GM13976 (cell line): ENCODE data around the gene OSBPL9.

Source experiments
- DNase-seq: peaks from one replicate; pipeline ENCODE4 v3.0.0; 2012; ENCODE audit warnings: low spot score
- in situ Hi-C: fragments of 300-500 bp; cut with MboI; formaldehyde crosslinking; loops from one replicate; pipeline ENCODE4 v1.12.0; 2022; ENCODE audit warnings: low sequenced_read_pairs, mixed read lengths, inconsistent platforms; ENCODE audit not compliant: unreplicated experiment
- TF ChIP-seq, protein P1 (sequence below): IDR thresholded peaks from 2 replicates; pipeline ENCODE4 v1.5.1; 2012; ENCODE audit warnings: borderline replicate concordance, mild to moderate bottlenecking; ENCODE audit not compliant: insufficient read depth; ENCODE audit errors: extremely low read depth, missing control alignments, control extremely low read depth

Gene OSBPL9

DNA sequence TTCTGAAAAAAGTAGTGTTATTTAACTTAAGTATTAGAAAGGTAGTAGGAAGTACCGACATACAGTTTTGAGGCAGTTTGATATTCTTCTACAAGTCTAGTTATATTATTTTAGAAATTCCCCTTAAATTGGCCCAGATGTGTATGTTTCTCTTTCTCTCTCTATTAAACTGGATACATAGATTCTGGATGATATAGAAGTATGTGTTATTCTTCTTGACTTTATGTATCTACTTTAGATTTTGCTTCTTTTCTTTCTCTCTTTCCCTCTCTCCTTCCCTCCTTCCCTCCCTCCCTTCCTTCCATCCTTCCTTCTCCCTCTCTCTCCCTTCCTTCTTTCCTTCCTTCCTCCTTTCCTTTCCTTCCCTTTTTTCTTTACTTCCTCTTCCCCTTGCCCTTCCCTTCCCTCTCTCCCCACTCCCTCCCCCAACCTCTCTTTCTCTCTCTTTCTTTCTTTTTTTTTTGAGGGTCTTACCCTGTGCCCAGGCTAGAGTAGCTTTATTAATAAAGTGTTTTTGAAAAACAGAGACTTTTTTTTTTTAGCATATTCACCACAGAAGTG, 124.3 kb downstream of the OSBPL9 start:
- DNase-seq = no peak
- TF ChIP-seq, protein P1, sequence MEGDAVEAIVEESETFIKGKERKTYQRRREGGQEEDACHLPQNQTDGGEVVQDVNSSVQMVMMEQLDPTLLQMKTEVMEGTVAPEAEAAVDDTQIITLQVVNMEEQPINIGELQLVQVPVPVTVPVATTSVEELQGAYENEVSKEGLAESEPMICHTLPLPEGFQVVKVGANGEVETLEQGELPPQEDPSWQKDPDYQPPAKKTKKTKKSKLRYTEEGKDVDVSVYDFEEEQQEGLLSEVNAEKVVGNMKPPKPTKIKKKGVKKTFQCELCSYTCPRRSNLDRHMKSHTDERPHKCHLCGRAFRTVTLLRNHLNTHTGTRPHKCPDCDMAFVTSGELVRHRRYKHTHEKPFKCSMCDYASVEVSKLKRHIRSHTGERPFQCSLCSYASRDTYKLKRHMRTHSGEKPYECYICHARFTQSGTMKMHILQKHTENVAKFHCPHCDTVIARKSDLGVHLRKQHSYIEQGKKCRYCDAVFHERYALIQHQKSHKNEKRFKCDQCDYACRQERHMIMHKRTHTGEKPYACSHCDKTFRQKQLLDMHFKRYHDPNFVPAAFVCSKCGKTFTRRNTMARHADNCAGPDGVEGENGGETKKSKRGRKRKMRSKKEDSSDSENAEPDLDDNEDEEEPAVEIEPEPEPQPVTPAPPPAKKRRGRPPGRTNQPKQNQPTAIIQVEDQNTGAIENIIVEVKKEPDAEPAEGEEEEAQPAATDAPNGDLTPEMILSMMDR = no peak
- in situ Hi-C loops = no loop called here

DNA sequence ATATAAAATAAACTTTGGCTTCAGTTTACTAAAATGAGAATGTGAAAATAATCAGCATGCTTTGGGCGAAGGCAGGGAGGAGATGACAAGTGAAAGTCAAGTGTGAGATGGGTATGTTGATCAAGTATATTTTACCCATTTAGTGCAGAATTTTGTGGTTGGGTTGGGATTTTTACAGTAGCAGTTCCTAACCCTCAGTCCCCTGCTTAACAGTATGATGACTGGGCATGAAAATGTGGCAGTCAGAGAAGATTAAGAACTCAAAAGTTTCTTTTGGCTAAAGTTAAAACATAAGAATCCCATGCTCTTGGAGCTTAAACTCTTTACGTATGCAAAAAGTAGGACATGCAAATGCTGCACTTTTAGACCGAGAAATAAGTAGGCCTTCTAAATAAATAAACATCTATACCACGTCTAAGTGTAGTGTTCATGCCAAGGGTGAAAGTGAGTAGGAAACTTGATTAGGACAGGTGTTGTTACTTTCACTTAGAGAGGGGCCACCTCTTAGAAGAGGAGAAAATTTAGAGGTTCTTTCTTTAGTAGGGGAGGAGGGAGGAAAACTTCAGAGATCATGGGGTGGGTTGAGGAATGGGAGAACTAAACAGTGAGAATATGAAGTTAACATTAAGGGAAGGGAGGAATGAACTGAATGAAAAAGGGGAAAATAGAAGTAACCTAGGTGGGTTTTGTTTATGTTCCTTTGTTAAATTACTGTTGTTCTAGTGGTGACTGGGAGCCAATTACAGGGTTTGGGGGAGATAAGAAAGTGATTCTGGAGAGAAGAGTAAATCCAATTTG, 127.8 kb downstream of the OSBPL9 start:
- no peak for DNase-seq
- in situ Hi-C loops = no loop called here
- TF ChIP-seq, protein P1 = no peak

GRCh38 chr1:51745304-51745570, 128.3 kb downstream of the OSBPL9 start:
- TF ChIP-seq, protein P1 = no peak
- DNase-seq = no peak
- in situ Hi-C loops = no loop called here

DNA sequence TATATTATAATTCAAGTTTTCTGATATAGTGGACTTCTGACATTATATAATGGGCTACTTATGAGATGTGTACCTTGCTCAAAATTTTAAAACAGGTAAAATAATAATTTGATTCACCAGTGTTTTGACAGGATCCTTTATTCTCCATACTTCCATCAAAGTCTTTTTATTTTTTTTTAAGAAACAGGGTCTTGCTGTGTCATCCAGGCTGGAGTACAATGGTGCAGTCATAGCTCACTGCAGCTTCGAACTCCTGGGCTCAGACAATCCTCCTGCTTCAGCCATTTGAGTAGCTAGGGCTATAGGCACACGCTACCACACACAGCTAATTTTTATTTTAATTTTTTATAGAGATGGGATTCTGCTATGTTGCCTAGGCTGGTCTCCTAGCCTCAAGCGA, 132.3 kb downstream of the OSBPL9 start:
- TF ChIP-seq, protein P1 = no peak
- DNase-seq = no peak
- in situ Hi-C loops = no loop called here

- TF ChIP-seq, protein P1 = no peak
- in situ Hi-C loops = no loop called here
- no peak for DNase-seq
These were observed 133.3 kb downstream of the OSBPL9 start for GRCh38 chr1:51750218-51750617.

GRCh38 chr1:51750729-51751128, 133.8 kb downstream of the OSBPL9 start:
- in situ Hi-C loops = no loop called here
- no peak for DNase-seq

More at GRCh38 chr1:51750729-51751128, 133.8 kb downstream of the OSBPL9 start:
- TF ChIP-seq, protein P1 = no peak
